ENCODE results near the gene MED15.

MED15 gene

DNA sequence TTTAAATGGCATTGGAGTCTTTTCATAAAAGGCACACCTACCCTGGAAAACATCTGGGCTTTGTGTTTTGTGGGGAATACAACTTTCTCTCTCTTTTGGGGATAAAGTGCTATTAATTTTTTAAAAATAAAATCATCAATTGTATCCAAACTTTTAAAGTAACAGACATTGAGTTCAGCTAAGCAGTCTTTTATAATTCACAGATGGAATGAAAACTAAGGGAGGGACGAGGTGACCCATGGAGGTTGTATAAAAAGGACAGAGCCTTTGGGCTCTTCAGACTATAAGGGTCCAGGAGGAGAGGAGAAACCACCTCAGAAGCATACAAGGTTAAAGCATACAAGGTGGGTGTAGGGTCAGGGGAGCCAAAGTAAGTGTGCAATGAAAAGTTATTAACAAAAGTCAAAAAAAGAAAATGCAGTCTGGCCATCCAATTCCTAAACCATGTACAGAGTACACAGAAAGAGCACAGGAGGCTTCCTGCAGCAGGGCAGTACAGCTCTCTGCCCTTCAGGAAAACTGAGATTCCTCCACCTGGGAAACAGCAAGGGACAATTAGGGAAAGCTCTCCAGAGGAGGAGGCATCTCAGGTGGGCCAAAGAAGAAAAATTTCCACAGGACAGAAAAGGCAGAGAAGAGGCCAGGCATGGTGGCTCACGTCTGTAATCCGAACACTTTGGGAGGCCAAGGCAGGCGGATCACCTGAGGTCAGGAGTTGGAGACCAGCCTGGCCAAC, 22.3 kb upstream of the MED15 start:
- TF ChIP-seq, protein P1, sequence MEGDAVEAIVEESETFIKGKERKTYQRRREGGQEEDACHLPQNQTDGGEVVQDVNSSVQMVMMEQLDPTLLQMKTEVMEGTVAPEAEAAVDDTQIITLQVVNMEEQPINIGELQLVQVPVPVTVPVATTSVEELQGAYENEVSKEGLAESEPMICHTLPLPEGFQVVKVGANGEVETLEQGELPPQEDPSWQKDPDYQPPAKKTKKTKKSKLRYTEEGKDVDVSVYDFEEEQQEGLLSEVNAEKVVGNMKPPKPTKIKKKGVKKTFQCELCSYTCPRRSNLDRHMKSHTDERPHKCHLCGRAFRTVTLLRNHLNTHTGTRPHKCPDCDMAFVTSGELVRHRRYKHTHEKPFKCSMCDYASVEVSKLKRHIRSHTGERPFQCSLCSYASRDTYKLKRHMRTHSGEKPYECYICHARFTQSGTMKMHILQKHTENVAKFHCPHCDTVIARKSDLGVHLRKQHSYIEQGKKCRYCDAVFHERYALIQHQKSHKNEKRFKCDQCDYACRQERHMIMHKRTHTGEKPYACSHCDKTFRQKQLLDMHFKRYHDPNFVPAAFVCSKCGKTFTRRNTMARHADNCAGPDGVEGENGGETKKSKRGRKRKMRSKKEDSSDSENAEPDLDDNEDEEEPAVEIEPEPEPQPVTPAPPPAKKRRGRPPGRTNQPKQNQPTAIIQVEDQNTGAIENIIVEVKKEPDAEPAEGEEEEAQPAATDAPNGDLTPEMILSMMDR (IDR thresholded peaks at IDR 0.05; ENCODE audit: control insufficient read depth, insufficient read depth, low read depth, low read length, missing control alignments): no peak
- no peak for DNase-seq (ENCODE audit: low read depth)
- H3K4me3 ChIP-seq (ENCODE audit: control insufficient read depth, low read depth, low read length): no peak overlapping the region

DNA sequence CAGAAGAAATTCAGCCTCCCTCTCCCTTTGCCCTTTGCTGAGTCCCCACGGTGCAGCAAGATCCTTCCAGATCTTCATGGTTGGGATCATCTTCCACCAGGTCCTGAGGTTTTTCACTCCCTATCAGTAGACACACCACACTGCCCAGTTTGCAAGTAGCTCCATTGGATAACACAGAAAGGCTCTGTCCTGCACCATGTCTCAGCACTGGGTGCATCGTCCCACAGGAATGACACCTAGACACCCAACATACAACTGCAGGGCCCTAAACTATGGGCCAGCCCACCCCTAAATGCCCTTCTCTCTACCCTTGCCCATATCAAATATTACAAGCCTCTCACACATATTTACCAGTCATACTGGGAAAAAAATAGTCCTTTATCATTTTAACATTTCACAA, 21.2 kb upstream of the MED15 start:
- no peak overlapping the region for H3K4me3 ChIP-seq (ENCODE audit: control insufficient read depth, low read depth, low read length)
- TF ChIP-seq, protein P1 (IDR thresholded peaks at IDR 0.05; ENCODE audit: control insufficient read depth, insufficient read depth, low read depth, low read length, missing control alignments): no peak
- no peak for DNase-seq (ENCODE audit: low read depth)

GRCh38 chr22:20487715-20488114, 19.7 kb upstream of the MED15 start:
- TF ChIP-seq, protein P1 (IDR thresholded peaks at IDR 0.05; ENCODE audit: control insufficient read depth, insufficient read depth, low read depth, low read length, missing control alignments): no peak
- DNase-seq (ENCODE audit: low read depth): no peak
- H3K4me3 ChIP-seq (ENCODE audit: control insufficient read depth, low read depth, low read length): no peak overlapping the region

GRCh38 chr22:20488946-20489345, 18.5 kb upstream of the MED15 start:
- H3K4me3 ChIP-seq (ENCODE audit: control insufficient read depth, low read depth, low read length): no peak overlapping the region
- DNase-seq (ENCODE audit: low read depth): no peak
- TF ChIP-seq, protein P1 (IDR thresholded peaks at IDR 0.05; ENCODE audit: control insufficient read depth, insufficient read depth, low read depth, low read length, missing control alignments): no peak

DNA sequence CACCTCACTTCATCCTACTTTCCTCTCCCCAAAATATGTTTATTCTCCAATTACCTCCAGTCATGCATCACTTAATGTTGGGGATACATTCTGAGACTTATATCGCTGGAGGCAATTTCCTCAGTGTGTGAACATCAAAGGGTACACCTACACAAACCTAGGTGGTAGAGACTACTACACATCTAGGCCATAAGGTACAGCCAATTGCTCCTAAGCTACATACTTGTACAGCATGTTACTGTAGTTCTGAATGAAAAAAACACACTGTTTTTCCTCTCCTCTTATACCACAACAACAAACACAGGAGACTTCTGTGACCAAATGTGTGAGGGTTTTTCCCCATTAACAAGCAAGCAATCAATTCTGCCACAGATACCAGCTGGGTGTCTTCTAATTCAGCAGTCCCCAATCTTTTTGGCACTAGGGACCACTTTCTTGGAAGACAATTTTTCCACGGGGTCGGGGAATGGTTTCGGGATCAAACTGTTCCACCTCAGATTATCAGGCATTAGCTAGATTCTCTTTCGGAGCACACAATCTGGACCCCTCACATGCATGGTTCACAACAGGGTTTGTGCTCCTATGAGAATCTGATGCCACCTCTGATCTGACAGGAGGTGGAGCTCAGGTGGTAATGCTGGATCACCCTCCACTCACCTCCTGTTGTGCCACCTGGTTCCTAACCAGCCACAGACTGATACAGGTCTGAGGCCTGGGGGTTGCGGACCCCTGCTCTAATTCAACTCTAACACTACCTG, 17.0 kb upstream of the MED15 start:
- TF ChIP-seq, protein P1 (IDR thresholded peaks at IDR 0.05; ENCODE audit: control insufficient read depth, insufficient read depth, low read depth, low read length, missing control alignments): no peak
- no peak overlapping the region for H3K4me3 ChIP-seq (ENCODE audit: control insufficient read depth, low read depth, low read length)
- no peak for DNase-seq (ENCODE audit: low read depth)

DNA sequence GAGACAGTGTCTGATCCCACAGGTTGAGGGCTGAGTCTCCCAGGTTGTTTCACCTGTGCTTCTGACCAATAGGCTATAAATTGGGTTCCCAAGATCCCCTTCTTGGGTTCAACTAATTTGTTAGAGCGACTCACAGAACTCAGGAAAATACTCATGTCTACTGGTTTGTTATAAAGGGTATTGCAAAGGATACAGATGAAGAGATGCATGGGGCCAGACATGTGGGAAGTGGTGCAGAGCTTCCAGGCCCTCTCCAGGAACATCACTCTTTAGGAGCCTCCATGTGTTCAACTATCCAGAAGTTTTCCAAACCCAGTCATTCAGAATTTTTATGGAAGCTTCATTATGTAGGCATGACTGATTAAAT, 16.5 kb upstream of the MED15 start:
- no peak overlapping the region for H3K4me3 ChIP-seq (ENCODE audit: control insufficient read depth, low read depth, low read length)
- no peak for DNase-seq (ENCODE audit: low read depth)
- TF ChIP-seq, protein P1 (IDR thresholded peaks at IDR 0.05; ENCODE audit: control insufficient read depth, insufficient read depth, low read depth, low read length, missing control alignments): no peak
